Panc1 (cell line): ENCODE results near the gene NT5E. TPM values are rescaled to one million over a fixed set of nuclear protein-coding genes. Genes with fewer than 3 reads are reported as not detected.

Experiments used
- ATAC-seq: fragments of 200-7000 bp; cut with Tn5 transposase; 2 replicates; pipeline ENCODE4 v1.9.1; 2020; ENCODE audit warnings: mild to moderate bottlenecking, moderate library complexity
- BruUV-seq: library from RNA; stranded (reverse); fragments of 400-500 nt; replicated peaks from 2 replicates; lab custom pipeline; 2021; lab: Mats Ljungman, UMichigan
- CTCF ChIA-PET: fragments of 300-600 bp; sonication (Branson Sonifier 250); formaldehyde crosslinking; loops from one replicate; lab custom pipeline; 2022; ENCODE audit warnings: antibody characterized with exemption; lab: Charles Lee
- POLR2A ChIA-PET: fragments of 300-600 bp; sonication (Branson Sonifier 250); formaldehyde crosslinking; loops from one replicate; lab custom pipeline; 2022; ENCODE audit warnings: antibody characterized with exemption; lab: Charles Lee
- DNase-seq: peaks from one replicate; pipeline ENCODE4 v3.0.0-alpha.2; 2010; ENCODE audit warnings: low read depth, low spot score
- H3K27ac ChIP-seq: 2 replicates; pipeline ENCODE4 v1.5.1; 2011; ENCODE audit warnings: mild to moderate bottlenecking, low read length, inconsistent platforms
- H3K27me3 ChIP-seq: fragments of 200-500 bp; sonication (Bioruptor generic); 2 replicates; pipeline ENCODE4 v1.6.0; 2014; ENCODE audit warnings: low read length, inconsistent platforms; ENCODE audit not compliant: control insufficient read depth, insufficient read depth
- H3K36me3 ChIP-seq: fragments of 200-500 bp; sonication (Bioruptor generic); 2 replicates; pipeline ENCODE4 v1.5.1; 2014; ENCODE audit warnings: inconsistent platforms, mild to moderate bottlenecking, low read length, moderate library complexity; ENCODE audit not compliant: control insufficient read depth, insufficient read depth
- H3K4me1 ChIP-seq: 2 replicates; pipeline ENCODE4 v1.5.1; 2011; ENCODE audit warnings: inconsistent platforms, mild to moderate bottlenecking, low read length, moderate library complexity; ENCODE audit not compliant: control insufficient read depth, insufficient read depth
- H3K4me3 ChIP-seq, 2 experiments: 2 replicates each; pipeline ENCODE4 v1.5.1; 2011 to 2012; ENCODE audit warnings: low read depth in 2 of 2, low read length in 2 of 2, mild to moderate bottlenecking in 2 of 2, inconsistent platforms in 1 of 2, moderate library complexity in 1 of 2
- H3K9me3 ChIP-seq: fragments of 200-500 bp; sonication (Bioruptor generic); 2 replicates; pipeline ENCODE4 v1.5.1; 2014; ENCODE audit warnings: low read depth, mild to moderate bottlenecking, inconsistent platforms, low read length, moderate library complexity; ENCODE audit not compliant: control insufficient read depth, insufficient read depth
- CTCF ChIP-seq: fragments of 450-650 bp; IDR thresholded peaks from 2 replicates; pipeline ENCODE4 v1.5.1; 2017; ENCODE audit warnings: mild to moderate bottlenecking
- POLR2AphosphoS5 ChIP-seq: IDR thresholded peaks from 2 replicates; pipeline ENCODE4 v1.6.1; 2012; ENCODE audit warnings: mild to moderate bottlenecking, low read depth, low read length, moderate library complexity
- REST ChIP-seq, 2 experiments: IDR thresholded peaks; 2 replicates each; pipeline ENCODE4 v1.6.1; 2011 to 2012; ENCODE audit warnings: low read depth in 2 of 2, control low read depth in 1 of 2, low read length in 1 of 2, mild to moderate bottlenecking in 1 of 2, moderate library complexity in 1 of 2; ENCODE audit not compliant: insufficient read depth in 1 of 2
- SIN3A ChIP-seq: IDR thresholded peaks from 2 replicates; pipeline ENCODE4 v1.6.1; 2012; ENCODE audit warnings: low read depth, mild to moderate bottlenecking, low read length, moderate library complexity, borderline replicate concordance; ENCODE audit not compliant: insufficient read depth
- TCF7L2 ChIP-seq: IDR thresholded peaks from 2 replicates; pipeline ENCODE4 v1.6.1; 2011; ENCODE audit warnings: mild to moderate bottlenecking, low read depth, low read length, inconsistent platforms
- in situ Hi-C: cut with HindIII; loops from 2 replicates; pipeline ENCODE4 v1.10.0; 2016; ENCODE audit warnings: low sequenced_read_pairs, low pct_unique_long_range_greater_than_20kb
- intact Hi-C: fragments of 100-400 bp; cut with micrococcal nuclease; formaldehyde crosslinking; loops from one replicate; pipeline ENCODE4 v1.10.0; 2022; ENCODE audit not compliant: unreplicated experiment
- total RNA-seq: library from RNA; stranded (reverse); gene quantifications from one replicate; pipeline ENCODE4 v1.2.1, GENCODE V29; 2021; ENCODE audit not compliant: unreplicated experiment

Gene NT5E
- total RNA-seq, 1 experiment from 2014 or later, result 58.4 TPM

- no TSS peak for BruUV-seq
- no peak for ATAC-seq
- no peak overlapping the region for H3K27ac ChIP-seq
- peaks cover 15% of the 10 kb centered on the region; the same call in 1 of the 2 replicates for H3K9me3 ChIP-seq
- H3K4me1 ChIP-seq, result no peaks in the 10 kb centered on the region
- POLR2A ChIA-PET, result no interaction called here
- intact Hi-C loops, result no loop called here
- no peaks in the 10 kb centered on the region for H3K36me3 ChIP-seq
- no peak for DNase-seq
- in situ Hi-C loops, result no loop called here
- H3K27me3 ChIP-seq, result no peaks in the 10 kb centered on the region
- CTCF ChIA-PET, result no interaction called here
- TF ChIP-seq REST (IDR thresholded peaks at IDR 0.05; ENCODE audit: insufficient read depth in 1 of 2, low read depth in 2 of 2, low read length in 1 of 2), result no peak
- no peak for TF ChIP-seq CTCF
- no peak for TF ChIP-seq TCF7L2
- H3K4me3 ChIP-seq, result no peak overlapping the region
Measured at GRCh38 chr6:85428486-85428885, 21.4 kb upstream of the NT5E start.

- ChIA-PET CTCF (no interaction called here), POLR2A (no interaction called here)
- no peak overlapping the region for H3K27ac ChIP-seq
- ATAC-seq (no peak), DNase-seq (no peak)
- H3K27me3 ChIP-seq, result no peaks in the 10 kb centered on the region
- in situ Hi-C loops (no loop called here), intact Hi-C loops (no loop called here)
- no peak for TF ChIP-seq CTCF
- no peak for TF ChIP-seq REST (IDR thresholded peaks at IDR 0.05; ENCODE audit: insufficient read depth in 1 of 2, low read depth in 2 of 2, low read length in 1 of 2)
- no peak for TF ChIP-seq POLR2AphosphoS5
- TF ChIP-seq SIN3A, result no peak
- no peak for TF ChIP-seq TCF7L2
- peaks cover 12% of the 10 kb centered on the region; the same call in 1 of the 2 replicates for H3K9me3 ChIP-seq
- no peak overlapping the region for H3K4me3 ChIP-seq
- H3K36me3 ChIP-seq, result no peaks in the 10 kb centered on the region
- BruUV-seq, result no TSS peak
- no peaks in the 10 kb centered on the region for H3K4me1 ChIP-seq
Measured at GRCh38 chr6:85429346-85429745, 20.5 kb upstream of the NT5E start.
